ENCODE data around the gene C2CD3. TPM values are rescaled to one million over a fixed set of nuclear protein-coding genes. Genes with fewer than 3 reads are reported as not detected.
"Not testable (repeated sequence)": the region's sequence is repeated elsewhere in the genome, so short reads cannot be mapped to it uniquely, and the experiment has no call there.

Gene C2CD3
- polyA plus RNA-seq, 3 donors, result 21.6 to 26.6 (median 23.0) TPM

- DNase-seq (ENCODE audit: extremely low read depth in 1 of 11, low read depth in 9 of 11, low spot score in 4 of 11), result no peak
These were observed 171.1 kb downstream of the C2CD3 start for GRCh38 chr11:73999581-74000306.

GRCh38 chr11:73998846-73999575, 171.8 kb downstream of the C2CD3 start:
- no peak for DNase-seq (ENCODE audit: extremely low read depth in 1 of 11, low read depth in 9 of 11, low spot score in 4 of 11)

DNA sequence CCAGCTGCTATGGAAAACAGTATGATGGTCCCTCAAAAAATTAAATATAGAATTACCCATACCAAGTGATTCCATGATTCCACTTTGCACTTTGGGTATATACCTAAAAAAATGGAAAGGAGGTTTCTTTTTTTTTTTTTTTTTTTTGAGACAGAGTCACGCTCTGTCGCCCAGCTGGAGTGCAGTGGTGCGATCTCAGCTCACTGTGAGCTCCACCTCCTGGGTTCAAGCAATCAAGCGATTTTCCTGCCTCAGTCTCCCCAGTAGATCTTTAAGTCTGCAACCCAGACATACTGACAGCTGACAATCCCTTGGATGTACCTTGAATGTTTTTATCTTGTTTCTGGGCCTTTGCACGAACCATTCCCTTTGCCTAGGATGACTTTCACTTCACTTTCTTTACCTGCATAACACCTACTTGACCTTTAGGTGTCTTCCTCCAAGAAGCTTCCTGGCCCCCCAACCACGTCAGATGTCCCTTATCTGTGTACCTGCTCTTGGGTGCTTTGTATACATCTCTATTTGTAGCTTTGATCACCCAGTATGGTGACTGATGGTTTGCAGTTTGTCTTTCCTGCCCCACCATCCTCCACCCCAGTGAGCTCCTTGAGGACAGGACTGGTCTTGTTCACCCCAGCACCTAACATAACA, 173.6 kb downstream of the C2CD3 start:
- DNase-seq (ENCODE audit: extremely low read depth in 1 of 11, low read depth in 9 of 11, low spot score in 4 of 11), result no peak

DNA sequence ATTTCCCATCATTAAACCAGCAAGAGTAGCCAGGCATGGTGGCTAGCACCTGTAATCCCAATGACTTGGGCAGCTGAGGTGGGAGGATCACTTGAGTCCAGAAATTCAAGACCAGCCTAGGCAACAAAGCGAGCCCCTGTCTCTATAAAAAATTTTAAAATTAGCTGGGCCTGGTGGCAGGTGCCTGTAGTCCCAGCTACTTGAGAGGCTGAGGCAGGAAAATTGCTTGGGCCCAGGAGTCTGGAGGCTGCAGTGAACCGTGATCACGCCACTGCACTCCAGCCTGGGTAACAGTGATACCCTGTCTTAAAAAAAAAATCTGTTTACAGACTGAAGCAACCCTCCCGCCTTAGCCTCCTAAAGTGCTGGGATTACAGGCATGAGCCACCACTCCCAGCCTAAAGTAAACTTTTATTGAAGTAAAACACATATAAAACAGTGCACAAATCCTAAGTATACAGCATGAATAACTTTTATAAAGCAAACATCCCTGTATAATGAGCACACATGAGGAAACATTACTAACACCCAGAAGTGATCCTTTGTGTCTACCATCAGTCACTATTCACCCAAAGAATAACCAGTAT, 174.5 kb downstream of the C2CD3 start:
- DNase-seq (ENCODE audit: extremely low read depth in 1 of 11, low read depth in 9 of 11, low spot score in 4 of 11), result no peak

GRCh38 chr11:73995731-73996130, 175.1 kb downstream of the C2CD3 start:
- no peak for DNase-seq (ENCODE audit: extremely low read depth in 1 of 11, low read depth in 9 of 11, low spot score in 4 of 11)

- DNase-seq (ENCODE audit: extremely low read depth in 1 of 11, low read depth in 9 of 11, low spot score in 4 of 11), result no peak
These were observed 175.6 kb downstream of the C2CD3 start for GRCh38 chr11:73995247-73995646.

GRCh38 chr11:73991471-73992006, 179.3 kb downstream of the C2CD3 start:
- DNase-seq (ENCODE audit: extremely low read depth in 1 of 11, low read depth in 9 of 11, low spot score in 4 of 11), result no peak

GRCh38 chr11:73990730-73991129, 180.1 kb downstream of the C2CD3 start:
- DNase-seq (ENCODE audit: extremely low read depth in 1 of 11, low read depth in 9 of 11, low spot score in 4 of 11), result no peak

GRCh38 chr11:73989156-73989555, 181.6 kb downstream of the C2CD3 start:
- no peak for DNase-seq (ENCODE audit: extremely low read depth in 1 of 11, low read depth in 9 of 11, low spot score in 4 of 11)

GRCh38 chr11:73988227-73988626, 182.6 kb downstream of the C2CD3 start:
- no peak for DNase-seq (ENCODE audit: extremely low read depth in 1 of 11, low read depth in 9 of 11, low spot score in 4 of 11)

- DNase-seq (ENCODE audit: extremely low read depth in 1 of 11, low read depth in 9 of 11, low spot score in 4 of 11), result not testable (repeated sequence)
These were observed 185.1 kb downstream of the C2CD3 start for GRCh38 chr11:73985661-73986060.

- no peak for DNase-seq (ENCODE audit: extremely low read depth in 1 of 11, low read depth in 9 of 11, low spot score in 4 of 11)
These were observed 186.9 kb downstream of the C2CD3 start for GRCh38 chr11:73983741-73984538.

GRCh38 chr11:73982990-73983740, 187.6 kb downstream of the C2CD3 start:
- peak; percentile 62 to 89 (median 83) for DNase-seq (ENCODE audit: extremely low read depth in 1 of 11, low read depth in 9 of 11, low spot score in 4 of 11)

DNA sequence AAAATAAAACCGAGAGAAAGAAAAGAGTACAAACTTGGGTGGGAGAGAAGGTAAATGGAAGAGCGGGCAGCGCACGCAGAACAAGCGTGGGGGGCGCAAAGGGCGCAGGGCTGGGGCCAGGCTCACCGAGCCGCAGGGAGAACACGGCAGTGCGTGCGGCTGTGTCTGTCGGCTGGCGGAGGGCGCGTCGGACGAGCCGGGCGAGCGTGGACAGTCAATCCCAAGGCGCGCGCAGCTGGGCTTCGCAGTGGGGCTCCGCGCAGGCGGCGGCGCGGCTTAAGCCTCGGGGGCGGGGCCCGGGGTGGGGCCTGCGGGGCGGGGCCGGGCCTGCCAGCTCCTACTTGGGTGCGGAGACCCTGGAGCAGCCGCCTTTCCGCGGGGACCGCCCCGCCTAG, 188.2 kb downstream of the C2CD3 start, which contains the start of gene UCP2:
Gene UCP2, minus strand, starts transcription at position 249 of the 395 bp plus-strand sequence. CDS start 4,465 bp downstream, outside the sequence.
- DNase-seq (ENCODE audit: extremely low read depth in 1 of 11, low read depth in 9 of 11, low spot score in 4 of 11), result peak in 9 of 11 donors; percentile 36 to 76 (median 63)

DNA sequence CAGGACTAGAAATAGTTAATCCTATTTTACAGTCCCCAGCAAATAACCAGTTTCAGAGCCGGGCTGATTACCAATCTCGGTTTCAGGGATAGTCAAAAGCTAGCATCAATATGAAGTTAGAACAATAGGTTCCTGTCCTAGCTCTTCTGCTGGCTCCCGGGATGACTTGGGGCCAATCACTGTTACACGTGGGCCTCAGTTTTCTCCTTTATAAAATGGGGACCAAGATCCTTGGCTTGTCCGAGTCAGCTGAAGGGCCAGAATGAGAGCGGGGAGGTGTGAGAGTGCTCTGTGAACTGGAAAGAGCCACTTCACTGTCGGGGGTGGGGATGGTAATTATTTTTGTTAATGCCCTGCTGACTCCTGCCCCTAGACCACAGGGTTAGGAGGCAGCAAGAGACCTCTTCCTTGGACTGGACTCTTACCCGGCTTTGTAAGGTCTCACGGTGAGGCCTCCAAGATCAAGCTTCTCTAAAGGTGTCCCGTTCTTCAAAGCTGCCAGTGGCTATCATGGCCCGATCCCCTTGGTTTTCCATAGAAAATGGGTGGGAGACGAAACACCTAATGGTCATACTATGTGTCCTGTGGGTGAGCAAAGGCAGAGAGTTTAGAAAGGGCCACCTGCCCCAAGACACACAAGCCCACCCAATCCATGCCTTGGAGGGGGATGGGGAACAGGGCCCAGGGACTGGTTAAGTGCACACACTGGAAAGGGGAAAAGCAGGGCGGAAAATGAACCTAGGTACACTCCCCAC, 189.6 kb downstream of the C2CD3 start:
- no peak for DNase-seq (ENCODE audit: extremely low read depth in 1 of 11, low read depth in 9 of 11, low spot score in 4 of 11)

- DNase-seq (ENCODE audit: extremely low read depth in 1 of 11, low read depth in 9 of 11, low spot score in 4 of 11), result peak in 5 of 11 donors; percentile 31 to 51 (median 46)
These were observed 190.5 kb downstream of the C2CD3 start for GRCh38 chr11:73980001-73980961.

All from renal cortex interstitium (tissue), 11 donors.